NCI-H1105 (cell line): Measurements from ENCODE around the gene BANP.
A peak's percentile ranks its signal among the peaks of the same experiment; 100 is the strongest.
"Not testable (repeated sequence)": the region's sequence is repeated elsewhere in the genome, so short reads cannot be mapped to it uniquely, and the experiment has no call there.

Experiments
- DNase-seq: peaks from one replicate; lab custom pipeline; 2025; lab: John Stamatoyannopoulos, UW

The BANP gene

GRCh38 chr16:87927195-87927562 is 24.1 kb upstream of the BANP start:
- DNase-seq = no peak

GRCh38 chr16:87929986-87930385 is 21.2 kb upstream of the BANP start:
- DNase-seq = no peak

- DNase-seq = no peak
Observed at GRCh38 chr16:87930456-87930855, 20.8 kb upstream of the BANP start.

- DNase-seq = no peak
Observed at GRCh38 chr16:87931504-87931903, 19.7 kb upstream of the BANP start.

GRCh38 chr16:87932475-87933139 is 18.6 kb upstream of the BANP start:
- not testable (repeated sequence) for DNase-seq

- DNase-seq = no peak
Observed at GRCh38 chr16:87933140-87933495, 18.1 kb upstream of the BANP start.

- not testable (repeated sequence) for DNase-seq
Observed at GRCh38 chr16:87934752-87935425, 16.3 kb upstream of the BANP start.

GRCh38 chr16:87936016-87936374 is 15.2 kb upstream of the BANP start:
- DNase-seq = not testable (repeated sequence)

- no peak for DNase-seq
Observed at GRCh38 chr16:87936375-87937230, 14.6 kb upstream of the BANP start, which contains the start of gene CA5A. Gene CA5A, minus strand, starts transcription at chr16:87936529. Its CDS starts 79 bp downstream, at chr16:87936450.

GRCh38 chr16:87937231-87937542 is 14.0 kb upstream of the BANP start:
- DNase-seq = not testable (repeated sequence)

GRCh38 chr16:87938412-87938949 is 12.8 kb upstream of the BANP start:
- DNase-seq = no peak

- DNase-seq = no peak
Observed at GRCh38 chr16:87939562-87940423, 11.4 kb upstream of the BANP start.

GRCh38 chr16:87942680-87943079 is 8.6 kb upstream of the BANP start:
- no peak for DNase-seq

- peak; percentile 57 for DNase-seq
Observed at GRCh38 chr16:87945351-87946042, 5.7 kb upstream of the BANP start.

GRCh38 chr16:87946596-87947347 is 4.5 kb upstream of the BANP start:
- DNase-seq = no peak

- DNase-seq = no peak
Observed at GRCh38 chr16:87947356-87948118, 3.7 kb upstream of the BANP start.

GRCh38 chr16:87948119-87948545 is 3.1 kb upstream of the BANP start:
- DNase-seq = no peak

- DNase-seq = no peak
Observed at GRCh38 chr16:87948735-87949070, 2.5 kb upstream of the BANP start.

- DNase-seq = no peak
Observed at GRCh38 chr16:87949071-87949744, 2.0 kb upstream of the BANP start.
